LNCaP clone FGC (cell line): ENCODE results near the gene CRISP1.

Experiments used
- DNase-seq: peaks from one replicate; pipeline ENCODE4 v3.0.0-alpha.2; 2011; ENCODE audit warnings: low read depth
- H3K4me3 ChIP-seq: 2 replicates; pipeline ENCODE4 v1.5.1; 2011; ENCODE audit warnings: mild to moderate bottlenecking, low read depth, low read length, control low read depth
- CTCF ChIP-seq: IDR thresholded peaks from 2 replicates; pipeline ENCODE4 v1.5.1; 2012; ENCODE audit warnings: mild to moderate bottlenecking; ENCODE audit not compliant: control insufficient read depth, insufficient read depth; ENCODE audit errors: extremely low read depth

Gene CRISP1

GRCh38 chr6:49784272-49784671 lies 82.1 kb downstream of the CRISP1 start:
- no peak overlapping the region for H3K4me3 ChIP-seq
- DNase-seq = no peak
- no peak for TF ChIP-seq CTCF
